ENCODE data around the gene IQCC.

Gene IQCC

GRCh38 chr1:32223683-32224082, 18.2 kb downstream of the IQCC start:
- DNase-seq (ENCODE audit: low read depth in 2 of 2): no peak

DNA sequence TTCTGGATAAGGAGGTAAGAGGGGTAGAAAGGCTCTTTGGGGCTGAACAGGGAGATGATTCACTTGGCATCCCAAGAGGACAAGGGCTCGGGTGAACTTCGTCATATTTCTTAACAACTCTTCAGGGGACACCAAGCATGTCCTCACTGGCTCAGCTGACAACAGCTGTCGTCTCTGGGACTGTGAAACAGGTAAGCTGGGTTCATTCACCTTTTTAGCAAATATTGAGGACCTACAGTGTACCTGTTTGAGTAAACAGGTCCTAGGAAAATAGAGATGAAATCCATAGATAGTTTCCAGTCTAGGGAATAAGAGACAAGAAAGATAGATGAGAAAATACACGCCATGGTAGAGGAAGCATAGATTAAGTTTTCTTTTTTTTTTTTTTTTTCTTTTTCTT, 18.8 kb downstream of the IQCC start:
- no peak for DNase-seq (ENCODE audit: low read depth in 2 of 2)

DNA sequence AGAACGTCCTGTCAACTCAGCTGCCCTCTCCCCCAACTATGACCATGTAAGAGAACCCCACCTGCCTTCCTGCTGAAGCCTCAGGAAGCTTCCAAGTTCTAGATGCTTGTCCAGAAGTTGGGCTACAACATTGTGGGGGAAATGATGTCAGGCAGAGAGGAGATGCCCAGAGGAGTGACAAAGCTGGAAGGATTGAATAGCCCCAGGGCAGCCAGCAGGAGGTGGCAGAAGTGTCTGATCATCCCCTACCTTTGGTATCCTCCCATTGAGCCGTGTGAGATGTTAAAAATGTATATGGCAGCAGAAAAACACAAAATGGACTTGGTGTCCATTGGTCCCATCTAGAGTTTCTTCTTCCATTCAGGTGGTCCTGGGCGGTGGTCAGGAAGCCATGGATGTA, 23.3 kb downstream of the IQCC start:
- DNase-seq (ENCODE audit: low read depth in 2 of 2): no peak

DNA sequence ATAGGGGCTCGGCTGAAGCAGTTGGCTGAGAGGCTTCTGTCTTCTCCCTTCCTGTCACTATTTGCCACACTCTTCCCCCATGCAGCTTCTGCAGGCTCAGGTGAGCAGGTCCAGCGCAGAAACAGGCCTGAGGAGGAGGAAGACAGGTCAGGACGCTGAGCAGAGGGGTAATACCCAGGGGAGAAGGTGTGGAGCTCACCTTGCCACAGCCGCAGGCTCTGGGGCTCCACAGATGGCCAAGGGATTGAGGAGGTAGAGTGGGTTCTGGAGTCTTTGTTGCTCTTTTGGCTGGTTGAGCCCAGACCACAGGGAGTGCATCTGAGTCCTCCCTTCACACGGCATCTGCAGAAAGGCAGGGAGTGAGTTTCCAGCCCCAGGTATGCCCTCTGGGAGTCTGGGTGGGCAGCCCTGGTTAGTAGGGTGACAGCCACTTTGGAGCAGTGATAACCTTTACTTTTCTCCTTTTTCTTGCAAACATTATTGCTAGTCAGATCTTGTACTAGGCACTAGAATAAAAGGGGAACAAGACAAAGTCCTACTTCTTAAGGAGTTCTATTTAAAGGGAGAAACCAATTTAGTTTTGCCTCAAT, 26.5 kb downstream of the IQCC start:
- no peak for DNase-seq (ENCODE audit: low read depth in 2 of 2)

GRCh38 chr1:32232558-32233304, 27.3 kb downstream of the IQCC start:
- DNase-seq (ENCODE audit: low read depth in 2 of 2): no peak

DNA sequence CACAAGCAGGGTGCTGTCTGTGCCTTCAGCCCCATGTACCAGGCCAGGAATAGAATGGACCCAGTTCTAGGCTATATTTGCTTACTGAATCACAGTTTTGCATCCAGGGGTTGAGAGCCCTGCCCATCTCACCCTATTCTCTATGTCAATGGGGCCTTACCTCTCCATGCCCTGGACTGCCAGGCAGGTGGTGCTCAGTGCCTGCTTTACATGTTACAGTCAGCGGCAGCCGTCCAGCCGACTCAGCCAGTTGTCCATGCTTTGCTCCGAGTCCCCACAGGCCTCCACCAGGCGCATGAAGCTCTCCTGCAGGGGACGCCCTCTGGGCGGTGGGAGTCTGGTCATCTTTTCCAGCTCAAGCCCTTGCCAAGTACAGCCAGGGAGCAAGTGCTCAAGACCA, 29.3 kb downstream of the IQCC start:
- no peak for DNase-seq (ENCODE audit: low read depth in 2 of 2)

DNA sequence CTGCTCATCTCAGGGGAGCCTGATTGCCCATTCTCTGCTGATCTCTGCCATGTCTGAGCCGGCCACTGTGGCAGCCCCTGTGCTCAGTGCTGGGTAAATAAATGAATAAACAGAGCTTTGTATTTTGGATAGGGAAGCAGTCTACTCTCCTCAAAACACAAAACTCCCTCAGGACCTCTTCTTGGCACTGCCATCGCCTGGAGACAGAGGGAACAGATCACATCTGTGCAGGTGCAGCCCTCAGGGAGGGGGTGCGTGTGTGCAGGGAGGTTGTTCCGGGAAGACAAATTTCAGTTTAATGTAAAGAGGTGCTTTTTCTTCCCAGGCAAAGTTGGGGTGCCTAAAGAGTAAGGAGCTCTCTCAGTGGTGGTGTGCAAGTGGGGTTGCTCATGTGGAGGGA, 33.9 kb downstream of the IQCC start:
- no peak for DNase-seq (ENCODE audit: low read depth in 2 of 2)

- no peak for DNase-seq (ENCODE audit: low read depth in 2 of 2)
Observed at GRCh38 chr1:32239790-32240139, 34.3 kb downstream of the IQCC start.

- DNase-seq (ENCODE audit: low read depth in 2 of 2): no peak
Observed at GRCh38 chr1:32240140-32240951, 34.9 kb downstream of the IQCC start.

DNA sequence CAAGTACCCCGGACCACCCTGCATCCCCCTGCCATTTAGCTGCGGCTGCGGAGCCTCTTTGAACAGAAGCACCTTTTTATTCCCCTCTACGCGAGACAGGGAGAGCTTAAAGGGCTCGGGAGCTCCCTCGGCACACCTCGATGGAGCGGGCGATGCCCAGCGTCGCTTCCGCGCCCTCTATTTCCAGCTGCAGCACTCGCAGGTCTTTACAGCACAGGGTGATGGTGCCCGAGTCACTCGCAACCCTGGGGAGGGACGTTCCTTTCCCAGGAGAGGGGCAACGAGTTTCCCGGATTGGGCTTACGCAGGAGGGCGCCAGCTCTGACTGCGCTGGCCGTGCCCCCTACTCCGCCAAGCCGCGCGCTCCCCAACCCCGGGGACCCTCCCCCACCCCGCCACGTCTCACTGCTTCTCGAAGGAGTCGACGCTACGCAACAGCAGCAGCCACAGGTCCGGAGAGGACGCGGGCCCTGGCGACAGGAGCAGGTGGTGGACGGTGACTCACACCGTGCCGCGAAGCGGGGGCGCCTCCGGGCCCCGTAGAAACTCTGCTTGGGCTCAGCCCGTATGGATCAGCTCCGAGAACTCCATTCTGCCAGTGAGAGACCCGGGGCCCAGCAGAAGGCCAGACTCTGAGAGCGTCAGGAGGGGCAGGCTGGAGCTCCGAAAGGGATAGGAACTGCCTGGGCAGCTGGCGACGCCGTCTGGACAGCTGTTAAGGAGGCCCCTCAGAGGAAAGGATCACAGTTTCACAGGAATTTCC, 35.7 kb downstream of the IQCC start:
- DNase-seq (ENCODE audit: low read depth in 2 of 2): no peak

GRCh38 chr1:32242341-32242851, 36.9 kb downstream of the IQCC start:
- no peak for DNase-seq (ENCODE audit: low read depth in 2 of 2)

DNA sequence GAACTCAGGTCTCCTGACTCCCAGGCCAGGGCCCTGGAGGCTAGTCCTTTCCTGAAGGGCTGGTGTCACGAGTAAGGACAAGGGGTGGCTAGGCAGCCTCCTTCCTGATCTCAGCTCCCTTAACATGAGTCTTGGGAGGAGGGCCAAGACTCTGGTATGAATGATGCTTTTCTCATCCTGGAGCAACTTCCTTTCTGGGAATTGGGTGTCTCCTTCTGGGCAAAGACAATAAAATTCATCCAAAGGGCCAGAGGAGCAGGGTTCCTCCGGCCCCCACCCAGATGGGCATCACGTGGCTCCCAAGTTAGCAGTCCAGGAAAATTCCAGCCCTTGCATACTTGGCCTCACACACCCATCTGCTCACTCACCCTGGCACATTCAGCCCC, 41.4 kb downstream of the IQCC start, which contains the start of gene FAM167B:
TSS of gene FAM167B (plus strand) at position 335 of the 386 bp plus-strand sequence. CDS start 200 bp downstream, outside the sequence.
- DNase-seq (ENCODE audit: low read depth in 2 of 2): no peak

- no peak for DNase-seq (ENCODE audit: low read depth in 2 of 2)
Observed at GRCh38 chr1:32247452-32247851, 42.0 kb downstream of the IQCC start.

- peak; percentile 47 to 63 for DNase-seq (ENCODE audit: low read depth in 2 of 2)
Observed at GRCh38 chr1:32247983-32248889, 42.8 kb downstream of the IQCC start.

DNA sequence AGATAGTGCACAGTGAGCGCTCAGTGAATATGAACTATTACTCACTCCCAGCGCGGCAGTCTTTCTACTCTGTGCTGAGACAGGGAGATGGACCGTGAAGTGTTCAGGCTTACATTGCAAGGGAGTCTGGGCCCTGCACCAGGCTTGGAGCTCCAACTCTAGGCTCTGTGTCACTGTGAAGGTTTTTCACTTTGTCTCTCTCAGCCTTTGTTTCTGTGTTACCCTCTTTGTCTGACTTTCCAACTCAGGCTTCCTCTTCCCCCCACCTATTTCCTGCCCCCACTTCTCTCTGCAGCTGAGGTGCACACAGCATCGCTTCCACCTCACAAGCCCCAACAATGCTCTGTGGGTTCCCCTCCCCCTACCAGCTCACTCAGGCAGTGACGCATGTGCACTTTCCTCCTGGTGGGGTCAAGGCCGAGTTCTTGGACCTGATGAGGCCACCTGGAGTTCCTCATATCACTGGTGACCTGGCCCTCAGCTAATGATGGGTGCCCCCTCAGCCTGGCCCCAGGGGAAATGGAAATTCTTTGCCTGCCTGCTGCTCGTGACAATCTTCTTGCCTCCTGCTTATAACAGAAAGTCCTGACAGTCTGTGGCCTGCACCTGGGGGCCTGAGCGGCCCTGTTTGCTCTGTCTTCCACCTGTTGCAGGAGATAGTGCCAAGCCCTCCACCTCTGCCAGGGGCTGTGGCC, 44.5 kb downstream of the IQCC start:
- peak in 1 of 2 donors; percentile 65 for DNase-seq (ENCODE audit: low read depth in 2 of 2)

- no peak for DNase-seq (ENCODE audit: low read depth in 2 of 2)
Observed at GRCh38 chr1:32250893-32251716, 45.6 kb downstream of the IQCC start, which contains the start of gene LCK. LCK (plus strand) TSS chr1:32251265; CDS start chr1:32274330, 23,065 bp downstream.

DNA sequence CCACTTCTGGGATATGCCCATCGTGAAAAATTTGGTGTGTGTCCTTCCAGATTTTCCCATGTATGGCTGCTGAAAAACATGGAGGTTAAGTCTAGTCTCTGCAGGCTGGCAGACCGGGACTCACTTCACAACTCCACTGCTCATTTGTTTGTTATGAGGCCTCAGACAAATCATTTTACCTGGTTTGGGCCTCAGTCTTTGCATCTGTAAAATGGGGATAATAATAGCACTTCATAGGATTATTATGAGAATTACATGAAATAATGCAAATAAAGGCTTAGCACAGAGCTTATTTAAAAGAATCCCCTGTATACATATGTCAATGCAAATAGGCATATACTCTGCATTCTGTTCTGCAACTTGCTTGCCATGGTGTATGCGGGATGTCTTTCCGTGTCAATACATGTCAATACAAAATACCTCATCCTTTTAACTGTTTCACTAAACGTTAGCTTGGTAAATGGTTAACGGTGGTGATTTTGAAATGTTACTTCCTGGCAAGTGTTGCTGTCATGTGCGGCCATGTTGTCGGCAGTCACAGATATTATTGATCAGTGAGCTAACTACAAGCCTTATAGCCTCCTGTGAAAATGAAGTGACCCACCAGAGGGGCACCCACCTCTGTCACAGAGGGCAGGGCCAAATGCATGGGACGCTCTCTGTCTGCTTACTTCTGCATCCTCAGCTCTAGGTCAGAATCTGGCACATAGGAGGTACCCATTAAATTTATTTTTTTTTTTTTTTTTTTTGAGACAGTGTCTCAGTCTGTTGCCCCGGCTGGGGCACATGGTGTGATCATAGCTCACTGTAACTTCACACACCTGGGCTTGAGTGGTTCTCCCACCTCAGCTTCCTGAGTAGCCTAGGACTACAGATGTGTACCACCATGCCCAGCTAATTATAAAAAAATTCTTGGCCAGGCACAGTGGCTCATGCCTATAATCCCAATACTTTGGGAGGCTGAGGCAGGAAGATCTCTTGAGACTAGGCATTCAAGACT, 49.9 kb downstream of the IQCC start:
- no peak for DNase-seq (ENCODE audit: low read depth in 2 of 2)

Data from stimulated activated CD4-positive, alpha-beta T cell treated with anti-CD3 and anti-CD28 coated beads, Interleukin-1b, Interleukin-23, amount 100 ng/mL, for 1 hour (primary cell).